GM18868 (cell line): ENCODE measurements around the gene LRP10.
"Not testable (repeated sequence)": the region's sequence is repeated elsewhere in the genome, so short reads cannot be mapped to it uniquely, and the experiment has no call there.

Source experiments
- ATAC-seq: cut with Tn5 transposase; IDR thresholded peaks from one replicate; pipeline ENCODE4 v1.9.1; 2021; ENCODE audit warnings: mild to moderate bottlenecking, moderate library complexity; ENCODE audit not compliant: unreplicated experiment

The LRP10 gene

DNA sequence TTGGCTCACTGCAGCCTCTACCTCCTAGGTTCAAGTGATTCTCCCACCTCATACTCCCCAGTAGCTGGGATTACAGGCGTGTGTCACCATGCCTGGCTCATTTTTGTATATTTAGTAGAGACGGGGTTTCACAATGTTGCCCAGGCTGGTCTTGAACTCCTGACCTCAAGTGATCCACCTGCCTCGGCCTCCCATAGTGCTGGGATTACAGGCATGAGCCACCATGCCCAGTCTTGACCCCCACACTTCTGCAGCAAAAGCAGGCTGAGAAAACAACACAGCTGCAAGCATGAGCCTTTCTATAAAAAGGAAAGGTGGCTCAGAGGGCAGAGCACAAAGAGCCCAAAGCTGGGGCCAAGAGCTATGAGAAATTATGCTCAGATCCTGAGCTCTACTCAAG, 11.2 kb upstream of the LRP10 start:
- ATAC-seq, result not testable (repeated sequence)

DNA sequence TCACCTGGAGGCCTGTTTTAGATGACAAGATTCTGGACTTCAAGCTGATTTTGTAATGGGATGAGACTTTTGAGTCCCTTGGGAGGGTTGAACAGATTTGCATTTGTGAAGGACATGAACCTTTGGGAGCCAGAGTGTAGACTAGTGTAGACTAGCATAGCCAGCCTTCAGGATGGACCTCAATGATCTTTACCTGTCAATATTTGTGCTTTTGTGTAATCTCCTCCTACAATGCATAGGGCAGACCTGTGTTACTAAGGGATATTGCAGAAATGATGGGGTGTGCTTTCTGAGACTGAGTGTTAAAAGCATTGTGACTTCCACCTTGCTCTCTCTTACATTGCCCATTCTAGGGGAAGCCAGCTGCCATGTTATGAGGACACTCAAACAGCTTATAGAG, 9.9 kb upstream of the LRP10 start:
- ATAC-seq, result no peak

DNA sequence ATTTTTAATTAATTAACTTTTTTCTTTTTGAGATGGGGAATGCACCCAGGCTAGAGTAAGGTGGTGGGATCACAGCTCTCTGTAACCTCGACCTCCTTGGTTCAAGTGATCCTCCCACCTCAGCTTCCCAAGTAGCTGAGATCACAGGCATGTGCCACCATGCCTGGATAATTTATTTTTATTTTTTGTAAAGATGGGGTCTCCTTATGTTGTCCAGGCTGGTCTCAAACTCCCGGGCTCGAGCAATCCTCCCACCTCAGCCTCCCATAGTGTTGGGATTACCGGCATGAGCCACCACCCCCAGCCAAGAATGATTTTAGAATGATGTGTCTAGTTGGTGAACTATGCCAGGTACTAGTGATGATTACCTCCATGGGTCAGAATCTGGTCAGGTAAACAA, 6.6 kb upstream of the LRP10 start:
- no peak for ATAC-seq

DNA sequence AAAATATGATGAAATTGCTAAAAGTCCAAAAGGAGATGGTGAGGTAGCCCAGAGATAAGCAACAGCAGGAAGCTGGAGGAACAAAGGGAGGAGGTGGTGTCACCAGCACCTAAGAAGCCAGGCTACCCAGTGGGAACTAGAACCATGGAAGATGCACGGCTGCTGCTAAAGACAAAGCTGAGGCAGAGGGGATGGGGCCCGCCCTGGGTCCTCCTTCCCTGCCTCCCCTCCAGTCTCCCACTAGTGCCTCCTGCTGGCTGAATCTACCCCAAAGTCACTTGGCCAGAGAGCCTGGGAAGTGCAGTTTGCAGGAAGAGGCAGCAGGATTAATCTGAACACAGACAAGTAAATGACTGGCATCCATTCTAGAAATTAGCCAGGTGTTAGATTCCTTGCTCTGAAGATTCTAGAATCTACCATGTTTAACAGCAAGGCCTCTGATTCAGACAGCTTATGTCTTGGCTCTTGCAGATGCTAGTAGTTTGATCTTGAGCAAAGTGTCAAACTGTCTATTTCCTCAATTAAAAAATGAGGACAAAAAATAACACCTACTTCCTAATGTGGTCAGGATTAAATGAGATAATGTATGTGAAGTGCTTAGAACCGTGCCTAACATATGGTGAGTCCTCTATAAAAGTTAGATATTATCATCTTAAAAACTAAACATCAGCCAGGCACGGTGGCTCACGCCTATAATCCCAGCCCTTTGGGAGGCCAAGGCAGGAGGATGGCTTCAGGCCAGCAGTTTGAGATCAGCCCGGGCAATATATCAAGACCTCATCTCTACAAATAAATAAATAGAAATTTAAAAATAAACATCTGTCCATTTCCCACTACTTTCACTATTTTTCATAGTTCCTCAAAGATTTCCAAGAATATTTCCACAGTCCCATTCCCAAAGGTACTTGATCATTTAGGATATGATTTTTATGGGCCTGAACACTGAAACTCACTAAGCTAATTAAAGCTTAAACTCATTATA, 5.8 kb upstream of the LRP10 start:
- ATAC-seq, result no peak

DNA sequence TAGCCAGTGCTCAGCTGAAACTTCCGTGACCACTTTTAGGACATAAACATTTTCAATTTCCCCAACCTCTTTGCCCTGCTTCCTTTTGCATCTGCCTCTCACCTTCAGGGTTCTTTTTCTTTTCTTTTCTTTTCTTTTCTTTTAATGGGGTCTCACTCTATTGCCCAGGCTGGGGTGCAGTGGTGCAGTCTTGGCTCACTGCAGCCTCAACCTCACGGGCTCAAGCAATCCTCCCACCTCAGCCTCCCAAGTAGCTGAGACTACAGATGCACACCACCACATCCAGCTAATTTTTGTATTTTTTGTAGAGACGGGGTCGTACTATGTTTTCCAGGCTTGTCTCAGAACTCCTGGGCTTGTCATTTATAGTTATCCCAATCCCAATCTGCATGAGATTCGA, 4.7 kb upstream of the LRP10 start:
- no peak for ATAC-seq

DNA sequence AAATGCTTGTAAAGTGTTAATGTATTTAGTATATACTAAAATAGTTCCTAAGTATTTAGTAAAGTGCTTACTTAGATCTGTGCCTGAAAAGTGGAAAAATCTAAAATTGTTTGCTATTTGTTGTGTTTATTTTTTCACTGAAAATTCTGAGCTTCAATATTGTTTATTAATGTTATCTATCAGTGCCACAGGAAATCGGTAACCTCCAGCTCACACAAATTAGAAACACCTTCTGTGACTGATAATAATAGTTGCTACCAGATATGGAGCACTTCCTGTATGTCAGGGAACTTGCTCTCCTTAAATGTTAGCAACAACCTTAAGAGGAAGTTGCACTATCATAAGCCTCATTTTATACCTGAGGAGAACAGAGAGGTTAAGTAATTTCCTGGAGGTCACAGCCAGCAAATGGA, 723 bp upstream of the LRP10 start:
- peak; percentile 54 for ATAC-seq

DNA sequence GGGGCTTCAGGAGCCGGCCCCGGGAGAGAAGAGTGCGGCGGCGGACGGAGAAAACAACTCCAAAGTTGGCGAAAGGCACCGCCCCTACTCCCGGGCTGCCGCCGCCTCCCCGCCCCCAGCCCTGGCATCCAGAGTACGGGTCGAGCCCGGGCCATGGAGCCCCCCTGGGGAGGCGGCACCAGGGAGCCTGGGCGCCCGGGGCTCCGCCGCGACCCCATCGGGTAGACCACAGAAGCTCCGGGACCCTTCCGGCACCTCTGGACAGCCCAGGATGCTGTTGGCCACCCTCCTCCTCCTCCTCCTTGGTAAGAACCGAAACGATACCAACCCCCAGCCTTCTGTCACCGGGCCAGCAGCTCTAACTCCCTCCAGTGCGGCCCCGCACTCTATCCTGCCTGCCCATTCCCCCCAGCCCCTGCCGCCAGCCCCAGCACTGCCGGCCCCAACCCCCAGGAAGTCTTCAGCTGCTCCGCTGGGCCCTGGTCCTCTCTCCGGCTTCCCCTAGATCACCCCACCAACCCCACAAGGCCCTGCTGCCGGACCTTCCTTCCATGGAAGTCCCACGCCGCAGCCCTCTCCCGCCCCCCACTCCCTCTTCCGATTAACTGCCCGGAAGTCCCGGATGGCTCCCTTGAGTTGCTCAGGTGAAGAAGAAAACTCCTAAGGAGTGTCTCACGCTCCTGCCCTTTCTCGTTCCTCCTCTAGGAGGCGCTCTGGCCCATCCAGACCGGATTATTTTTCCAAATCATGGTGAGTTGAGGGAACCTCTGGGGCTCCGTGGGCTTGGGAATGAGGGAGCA, 693 bp downstream of the LRP10 start:
- ATAC-seq, result peak; percentile 34

DNA sequence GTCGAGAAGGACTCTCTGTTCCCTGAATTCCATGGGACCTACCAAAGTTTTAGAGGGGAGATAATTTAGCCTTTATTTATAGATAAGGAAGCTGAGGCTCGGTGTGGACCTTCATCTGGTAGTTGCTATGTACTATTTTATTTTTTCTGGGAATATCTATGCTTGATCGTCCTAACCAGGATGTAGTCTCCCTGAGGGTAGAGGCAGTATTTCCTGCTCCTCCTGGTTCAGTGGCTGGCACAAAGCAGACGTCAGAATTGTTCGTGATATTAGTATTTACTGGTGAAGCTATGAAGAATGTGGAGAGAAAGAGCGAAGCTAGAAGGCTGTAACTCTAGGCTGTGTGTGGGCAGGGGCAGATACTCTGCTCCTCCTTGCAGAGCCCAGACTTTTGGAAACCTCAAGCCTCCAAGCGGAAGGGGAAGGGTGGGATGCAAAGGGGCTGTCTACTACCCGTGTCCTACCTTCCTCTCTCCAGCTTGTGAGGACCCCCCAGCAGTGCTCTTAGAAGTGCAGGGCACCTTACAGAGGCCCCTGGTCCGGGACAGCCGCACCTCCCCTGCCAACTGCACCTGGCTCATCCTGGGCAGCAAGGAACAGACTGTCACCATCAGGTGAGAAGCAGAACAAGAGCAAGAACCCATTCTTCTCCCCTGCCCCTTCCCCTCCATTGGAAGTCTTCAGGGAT, 1.4 kb downstream of the LRP10 start:
- no peak for ATAC-seq

DNA sequence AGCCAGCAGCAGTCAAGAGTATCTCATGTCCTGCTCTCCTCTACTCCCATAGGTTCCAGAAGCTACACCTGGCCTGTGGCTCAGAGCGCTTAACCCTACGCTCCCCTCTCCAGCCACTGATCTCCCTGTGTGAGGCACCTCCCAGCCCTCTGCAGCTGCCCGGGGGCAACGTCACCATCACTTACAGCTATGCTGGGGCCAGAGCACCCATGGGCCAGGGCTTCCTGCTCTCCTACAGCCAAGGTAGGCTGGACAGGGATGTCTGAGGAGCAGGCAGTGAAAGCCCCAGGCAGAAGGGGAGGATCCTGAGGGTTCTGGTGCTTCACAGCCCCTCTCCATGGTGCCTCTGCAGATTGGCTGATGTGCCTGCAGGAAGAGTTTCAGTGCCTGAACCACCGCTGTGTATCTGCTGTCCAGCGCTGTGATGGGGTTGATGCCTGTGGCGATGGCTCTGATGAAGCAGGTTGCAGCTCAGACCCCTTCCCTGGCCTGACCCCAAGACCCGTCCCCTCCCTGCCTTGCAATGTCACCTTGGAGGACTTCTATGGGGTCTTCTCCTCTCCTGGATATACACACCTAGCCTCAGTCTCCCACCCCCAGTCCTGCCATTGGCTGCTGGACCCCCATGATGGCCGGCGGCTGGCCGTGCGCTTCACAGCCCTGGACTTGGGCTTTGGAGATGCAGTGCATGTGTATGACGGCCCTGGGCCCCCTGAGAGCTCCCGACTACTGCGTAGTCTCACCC, 3.6 kb downstream of the LRP10 start:
- no peak for ATAC-seq

DNA sequence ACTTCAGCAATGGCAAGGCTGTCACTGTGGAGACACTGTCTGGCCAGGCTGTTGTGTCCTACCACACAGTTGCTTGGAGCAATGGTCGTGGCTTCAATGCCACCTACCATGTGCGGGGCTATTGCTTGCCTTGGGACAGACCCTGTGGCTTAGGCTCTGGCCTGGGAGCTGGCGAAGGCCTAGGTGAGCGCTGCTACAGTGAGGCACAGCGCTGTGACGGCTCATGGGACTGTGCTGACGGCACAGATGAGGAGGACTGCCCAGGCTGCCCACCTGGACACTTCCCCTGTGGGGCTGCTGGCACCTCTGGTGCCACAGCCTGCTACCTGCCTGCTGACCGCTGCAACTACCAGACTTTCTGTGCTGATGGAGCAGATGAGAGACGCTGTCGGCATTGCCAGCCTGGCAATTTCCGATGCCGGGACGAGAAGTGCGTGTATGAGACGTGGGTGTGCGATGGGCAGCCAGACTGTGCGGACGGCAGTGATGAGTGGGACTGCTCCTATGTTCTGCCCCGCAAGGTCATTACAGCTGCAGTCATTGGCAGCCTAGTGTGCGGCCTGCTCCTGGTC, 4.3 kb downstream of the LRP10 start:
- ATAC-seq, result no peak

DNA sequence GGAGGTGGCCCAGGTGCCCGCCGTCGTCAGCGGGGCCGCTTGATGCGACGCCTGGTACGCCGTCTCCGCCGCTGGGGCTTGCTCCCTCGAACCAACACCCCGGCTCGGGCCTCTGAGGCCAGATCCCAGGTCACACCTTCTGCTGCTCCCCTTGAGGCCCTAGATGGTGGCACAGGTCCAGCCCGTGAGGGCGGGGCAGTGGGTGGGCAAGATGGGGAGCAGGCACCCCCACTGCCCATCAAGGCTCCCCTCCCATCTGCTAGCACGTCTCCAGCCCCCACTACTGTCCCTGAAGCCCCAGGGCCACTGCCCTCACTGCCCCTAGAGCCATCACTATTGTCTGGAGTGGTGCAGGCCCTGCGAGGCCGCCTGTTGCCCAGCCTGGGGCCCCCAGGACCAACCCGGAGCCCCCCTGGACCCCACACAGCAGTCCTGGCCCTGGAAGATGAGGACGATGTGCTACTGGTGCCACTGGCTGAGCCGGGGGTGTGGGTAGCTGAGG, 5.5 kb downstream of the LRP10 start:
- no peak for ATAC-seq

DNA sequence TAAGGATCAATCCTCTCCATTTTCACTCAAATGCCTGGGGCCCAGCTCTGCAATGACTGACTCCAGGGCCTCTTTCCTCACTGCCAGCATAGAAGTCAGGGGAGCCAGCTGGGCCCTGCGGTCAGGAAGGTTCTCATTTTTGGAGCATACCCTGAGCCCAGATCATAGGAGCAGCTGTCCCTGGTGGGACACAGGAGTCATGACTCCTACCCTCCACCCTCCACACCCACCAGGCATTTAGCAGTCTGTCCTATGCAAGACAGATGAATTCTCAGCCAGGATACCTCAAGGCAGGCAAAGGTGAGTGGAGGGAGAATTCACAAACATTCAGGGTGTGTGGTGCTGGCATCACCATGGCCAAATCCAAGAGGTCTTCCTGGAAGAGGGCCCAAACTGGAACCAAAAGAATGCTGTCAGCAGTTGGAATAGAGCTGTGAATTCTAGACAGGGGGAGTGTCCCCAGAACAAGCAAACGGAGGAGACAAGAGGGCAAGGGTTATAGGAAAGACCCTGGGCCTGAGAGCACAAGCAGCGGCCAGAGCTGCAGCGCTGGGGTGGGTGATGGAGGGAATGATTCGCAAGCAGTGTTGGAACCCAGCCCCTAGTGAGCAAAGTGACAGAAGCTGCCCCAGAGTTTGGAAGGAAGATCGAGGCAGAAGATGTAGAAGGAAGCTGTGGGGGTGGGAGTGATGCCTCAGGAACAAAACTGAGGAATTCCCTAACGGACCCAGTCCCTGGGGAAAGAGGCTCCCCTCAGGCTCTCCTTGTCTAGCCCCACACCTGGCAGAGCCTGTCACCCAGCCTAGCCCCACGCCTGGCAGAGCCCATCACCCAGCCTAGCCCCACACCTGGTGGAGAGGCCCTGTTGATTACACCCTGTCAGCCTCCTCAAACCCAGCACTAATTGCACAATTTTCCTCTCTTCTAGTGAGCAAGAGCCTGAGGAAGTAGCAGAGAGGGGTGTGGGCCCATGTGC, 7.0 kb downstream of the LRP10 start:
- no peak for ATAC-seq

DNA sequence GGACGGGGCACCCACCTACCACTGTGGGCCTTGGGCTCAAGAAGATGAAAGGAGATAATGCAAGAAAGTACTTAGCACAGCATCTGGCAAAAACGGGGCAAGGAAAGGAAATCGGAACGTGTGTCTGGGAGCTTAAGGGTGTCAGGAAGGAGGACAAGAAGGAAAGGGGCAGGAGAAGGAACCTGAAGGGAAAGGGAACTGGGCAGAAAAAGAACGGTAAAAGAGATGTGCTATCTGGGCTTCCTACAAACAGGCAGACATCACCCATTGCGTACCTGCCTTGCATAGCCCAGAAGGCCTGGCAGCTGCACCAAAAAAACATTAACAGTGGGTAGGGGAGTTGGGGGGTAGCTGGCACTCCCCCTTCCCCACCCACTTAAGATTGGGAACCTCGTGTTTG, 10.5 kb downstream of the LRP10 start:
- ATAC-seq, result no peak

DNA sequence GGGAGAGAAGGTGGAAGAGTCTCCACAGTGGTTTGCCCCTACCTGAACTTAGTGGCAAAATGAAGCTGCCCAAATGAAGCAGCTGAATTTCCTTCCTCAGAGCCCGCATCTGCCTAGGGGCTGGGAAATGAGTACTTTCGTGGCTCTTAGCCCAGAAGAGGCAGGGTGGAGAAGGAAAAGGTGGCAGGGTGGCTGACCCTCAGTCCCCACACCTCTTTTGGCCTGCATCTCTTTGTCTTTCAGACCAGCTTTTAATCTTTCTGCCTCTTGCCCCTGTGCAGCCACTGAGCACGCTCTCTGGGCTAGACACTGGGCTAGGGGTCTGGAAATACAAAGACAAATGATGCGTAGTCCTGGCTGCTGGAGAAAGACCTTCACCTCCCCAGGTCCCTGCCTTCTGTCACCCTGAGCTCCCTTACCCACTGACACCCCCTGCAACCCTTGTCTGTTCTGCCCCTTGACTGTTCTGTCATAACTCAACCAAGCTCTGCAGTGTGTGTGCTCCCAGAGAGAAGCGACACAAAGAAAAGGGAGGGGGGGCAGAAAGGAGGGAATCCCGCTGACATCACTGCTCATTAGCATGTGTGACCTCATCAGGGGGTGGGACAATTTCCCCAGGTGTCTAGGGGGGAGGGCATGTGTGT, 11.1 kb downstream of the LRP10 start:
- ATAC-seq, result no peak

DNA sequence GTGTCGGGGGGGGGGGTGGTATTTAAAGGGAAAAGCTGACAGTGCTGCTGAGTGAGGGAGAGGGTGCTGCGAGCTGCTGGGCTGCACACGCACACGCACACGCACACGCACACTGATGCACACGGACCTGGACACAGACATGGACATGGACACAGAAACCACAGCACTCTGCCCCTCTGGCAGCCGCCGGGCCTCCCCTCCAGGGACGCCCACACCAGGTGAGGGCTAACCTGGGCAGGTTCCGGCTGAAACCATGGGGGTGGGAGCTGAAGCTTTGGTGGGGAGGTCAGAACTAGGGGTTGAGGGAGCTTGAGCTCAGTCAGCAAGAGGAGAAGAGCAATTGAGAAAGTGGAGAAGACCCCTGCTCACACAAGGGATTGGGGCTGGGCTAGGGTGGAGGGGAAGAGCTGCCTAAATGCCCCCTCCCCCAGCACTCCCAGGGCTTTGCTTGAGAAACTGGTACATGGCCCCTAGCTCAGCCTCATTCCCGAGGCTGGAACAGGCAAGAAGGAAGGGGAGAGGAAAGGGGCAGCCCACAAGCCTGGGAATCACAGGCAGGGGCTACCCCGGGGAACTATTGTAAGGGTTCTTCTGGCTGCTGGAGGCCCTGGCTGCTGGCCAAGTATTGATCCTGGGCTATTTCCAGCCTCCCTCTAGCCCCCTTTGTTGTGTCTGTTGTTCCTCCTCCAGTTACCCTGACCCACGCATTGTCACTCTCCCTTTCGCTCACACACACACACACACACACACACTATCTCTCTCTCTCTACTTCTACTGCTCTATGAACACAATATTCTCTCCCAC, 11.8 kb downstream of the LRP10 start, which contains the start of gene REM2:
TSS of gene REM2 (plus strand) at position 50 of the 804 bp plus-strand sequence. CDS start at position 116, 66 bp downstream.
- no peak for ATAC-seq

DNA sequence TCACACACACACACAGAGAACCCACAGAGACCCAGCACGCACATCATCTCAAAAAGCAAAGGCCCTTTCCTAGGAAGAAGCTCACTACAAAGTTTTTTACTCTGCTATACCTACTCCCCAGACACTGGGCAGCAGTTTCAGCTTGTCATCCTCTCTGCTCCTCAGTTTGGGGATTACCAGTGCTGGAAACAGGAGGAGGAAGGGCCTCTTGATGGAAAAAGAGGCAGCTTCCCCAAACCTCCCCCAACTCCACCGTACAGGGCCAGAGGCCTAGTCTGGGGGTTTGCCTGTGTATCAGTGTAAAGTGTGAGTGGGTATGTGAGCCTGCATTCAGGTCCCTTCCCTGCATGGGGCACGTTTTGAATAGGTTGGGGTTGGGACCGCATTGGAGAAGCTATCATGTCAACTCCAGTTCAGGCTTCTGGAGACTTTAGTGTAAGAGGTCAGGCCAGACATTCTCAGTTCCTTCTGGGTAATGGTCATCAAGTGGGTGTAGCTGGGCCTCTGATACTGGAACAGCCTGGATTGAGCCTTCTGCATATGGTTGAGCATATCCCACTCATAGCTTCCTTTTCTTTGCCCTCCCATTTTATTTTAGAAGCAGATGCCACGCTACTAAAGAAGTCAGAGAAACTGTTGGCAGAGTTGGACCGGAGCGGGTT, 12.7 kb downstream of the LRP10 start:
- no peak for ATAC-seq
